ACHN (cell line): ENCODE data around the gene A3GALT2.
A peak's percentile ranks its signal among the peaks of the same experiment; 100 is the strongest.

Experiments
- DNase-seq: peaks from one replicate; pipeline ENCODE4 v3.0.0-alpha.2; 2015
- in situ Hi-C: cut with HindIII; loops from 2 replicates; pipeline ENCODE4 v1.10.0; 2017; ENCODE audit warnings: low sequenced_read_pairs, low pct_ligation_motif_present, low pct_unique_long_range_greater_than_20kb

The A3GALT2 gene

GRCh38 chr1:33337441-33337840, 16.5 kb upstream of the A3GALT2 start:
- in situ Hi-C loops: no loop called here
- DNase-seq: no peak

- no peak for DNase-seq
- in situ Hi-C loops: no loop called here
Measured at GRCh38 chr1:33336580-33336979, 15.7 kb upstream of the A3GALT2 start.

DNA sequence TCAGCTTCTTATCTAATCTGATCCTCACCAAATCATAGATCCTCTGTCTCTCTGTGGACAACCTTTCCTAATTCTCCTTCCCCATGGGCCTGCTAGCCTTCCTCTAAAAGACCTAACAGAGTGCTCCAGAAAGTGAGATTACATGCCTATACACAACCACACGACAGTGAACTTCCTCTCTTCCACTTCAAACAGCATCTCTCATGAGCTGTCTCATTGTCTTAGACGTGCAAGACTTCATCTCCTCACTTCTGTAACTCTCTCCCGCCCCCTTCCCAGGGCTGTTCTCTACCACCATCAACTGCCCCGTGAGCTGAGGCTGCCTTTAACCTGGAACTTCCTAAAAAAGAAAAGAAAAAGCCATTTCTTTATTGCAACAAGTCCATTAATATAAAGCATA, 14.1 kb upstream of the A3GALT2 start:
- in situ Hi-C loops: no loop called here
- DNase-seq: no peak

- DNase-seq: no peak
- in situ Hi-C loops: no loop called here
Measured at GRCh38 chr1:33334081-33334552, 13.2 kb upstream of the A3GALT2 start.

DNA sequence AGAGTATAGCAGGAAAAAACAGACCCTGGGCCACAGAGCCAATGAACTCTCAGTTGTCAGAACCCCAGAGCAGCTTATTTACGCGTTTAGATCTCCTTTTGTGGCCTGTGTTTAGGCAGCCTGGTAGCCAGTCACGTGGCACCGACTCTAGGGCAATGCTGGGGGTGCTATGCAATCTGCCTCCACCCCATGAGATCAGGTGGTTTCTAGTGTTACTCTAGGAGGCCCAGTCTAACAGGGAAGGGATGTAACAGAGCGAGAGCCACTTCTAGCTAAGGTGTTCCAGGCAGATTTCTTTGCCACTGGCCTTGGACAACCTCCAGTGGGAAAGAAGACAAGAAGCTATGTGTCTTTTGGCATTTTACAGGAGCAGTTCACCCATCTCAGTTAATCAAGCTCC, 12.0 kb upstream of the A3GALT2 start:
- in situ Hi-C loops: no loop called here
- DNase-seq: no peak

GRCh38 chr1:33332357-33332789, 11.5 kb upstream of the A3GALT2 start:
- in situ Hi-C loops: no loop called here
- DNase-seq: no peak

GRCh38 chr1:33331444-33332356, 10.8 kb upstream of the A3GALT2 start:
- no peak for DNase-seq

GRCh38 chr1:33330906-33331305, 10.0 kb upstream of the A3GALT2 start:
- DNase-seq: no peak
- in situ Hi-C loops: no loop called here

More at GRCh38 chr1:33331444-33332356, 10.8 kb upstream of the A3GALT2 start:
- in situ Hi-C loops: no loop called here

DNA sequence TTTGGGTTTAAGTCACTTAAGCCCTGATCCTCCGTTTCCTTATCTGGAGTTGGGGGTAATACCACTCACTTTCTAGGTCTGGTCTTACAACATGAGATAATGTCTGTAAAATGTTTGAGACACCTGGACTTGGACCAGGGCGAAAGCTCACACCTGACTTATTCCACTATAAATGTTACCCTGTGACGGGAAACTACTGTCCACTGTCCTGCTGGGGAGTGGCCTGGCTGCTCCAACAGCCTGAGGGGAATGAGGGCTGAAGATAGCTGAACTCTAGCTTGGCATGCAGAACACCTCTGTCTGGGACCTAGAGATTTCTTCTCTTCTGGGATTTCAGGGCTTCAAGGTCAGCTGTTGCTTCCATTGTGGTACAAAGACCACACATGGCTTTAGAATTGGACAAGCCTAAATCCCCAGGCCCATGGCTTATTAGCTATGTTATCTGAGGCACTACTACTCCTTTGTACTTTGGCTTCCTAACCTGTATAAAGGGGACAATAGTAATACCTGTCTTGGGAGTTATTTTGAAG, 9.5 kb upstream of the A3GALT2 start:
- in situ Hi-C loops: no loop called here
- DNase-seq: no peak

- no peak for DNase-seq
- in situ Hi-C loops: no loop called here
Measured at GRCh38 chr1:33329600-33330305, 8.9 kb upstream of the A3GALT2 start.

DNA sequence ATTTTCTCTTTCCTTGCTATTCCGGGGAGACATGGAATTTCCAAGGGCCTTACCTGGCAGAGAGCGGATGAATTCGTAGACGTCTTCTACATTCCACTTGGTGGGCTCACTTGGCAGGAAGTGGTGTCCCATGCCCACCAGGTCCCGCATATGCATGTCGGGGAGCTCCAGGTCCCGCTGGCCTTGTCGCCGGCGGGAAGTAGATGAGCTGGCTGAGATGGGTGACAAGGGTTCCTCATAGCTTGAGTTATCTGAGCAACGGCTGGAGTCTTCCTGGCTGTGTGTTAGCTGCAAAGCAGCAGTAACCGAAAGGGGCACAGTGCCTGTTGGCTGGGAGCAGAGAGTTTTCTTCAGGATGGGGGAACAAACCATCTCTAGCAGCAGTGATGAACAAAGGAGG, 7.9 kb upstream of the A3GALT2 start:
- in situ Hi-C loops: no loop called here

DNA sequence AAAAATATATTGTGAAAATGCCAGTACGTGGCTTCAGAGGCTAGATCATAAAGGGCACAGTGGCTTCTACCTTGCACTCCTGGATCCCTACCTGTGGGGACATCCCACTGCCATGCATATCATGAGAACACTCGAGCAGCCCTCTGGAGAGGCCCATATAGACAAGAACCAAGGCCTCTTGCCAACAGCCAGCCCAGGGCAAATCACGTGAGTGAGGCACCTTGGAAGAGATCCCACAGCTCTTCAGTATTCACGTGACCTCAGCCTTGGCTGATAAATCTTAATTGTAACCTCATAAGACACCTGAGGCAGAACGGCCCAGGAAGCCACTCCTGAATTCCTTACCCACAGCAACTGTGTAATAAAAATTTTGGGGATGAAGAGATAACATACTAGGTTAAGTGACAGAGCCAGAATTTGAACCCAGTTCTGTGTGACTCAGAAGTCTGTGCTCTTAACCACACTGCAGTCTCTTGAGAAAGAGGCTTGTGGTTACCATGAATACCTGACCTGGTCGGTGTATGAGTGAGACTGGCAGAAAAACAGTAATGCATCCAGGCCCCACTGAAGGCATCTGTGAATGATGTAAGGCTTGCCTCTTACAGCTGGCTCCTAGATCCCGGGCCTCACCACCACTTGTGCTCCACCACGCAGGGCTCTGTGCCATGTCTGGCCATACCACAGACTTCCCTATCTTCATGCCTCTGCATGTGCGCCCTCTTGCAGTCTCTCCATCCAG, 6.9 kb upstream of the A3GALT2 start:
- peak; percentile 60 for DNase-seq
- in situ Hi-C loops: no loop called here

More for the DNA sequence above, 7.9 kb upstream of the A3GALT2 start:
- DNase-seq: no peak

GRCh38 chr1:33326785-33327184, 5.9 kb upstream of the A3GALT2 start:
- no peak for DNase-seq
- in situ Hi-C loops: no loop called here

DNA sequence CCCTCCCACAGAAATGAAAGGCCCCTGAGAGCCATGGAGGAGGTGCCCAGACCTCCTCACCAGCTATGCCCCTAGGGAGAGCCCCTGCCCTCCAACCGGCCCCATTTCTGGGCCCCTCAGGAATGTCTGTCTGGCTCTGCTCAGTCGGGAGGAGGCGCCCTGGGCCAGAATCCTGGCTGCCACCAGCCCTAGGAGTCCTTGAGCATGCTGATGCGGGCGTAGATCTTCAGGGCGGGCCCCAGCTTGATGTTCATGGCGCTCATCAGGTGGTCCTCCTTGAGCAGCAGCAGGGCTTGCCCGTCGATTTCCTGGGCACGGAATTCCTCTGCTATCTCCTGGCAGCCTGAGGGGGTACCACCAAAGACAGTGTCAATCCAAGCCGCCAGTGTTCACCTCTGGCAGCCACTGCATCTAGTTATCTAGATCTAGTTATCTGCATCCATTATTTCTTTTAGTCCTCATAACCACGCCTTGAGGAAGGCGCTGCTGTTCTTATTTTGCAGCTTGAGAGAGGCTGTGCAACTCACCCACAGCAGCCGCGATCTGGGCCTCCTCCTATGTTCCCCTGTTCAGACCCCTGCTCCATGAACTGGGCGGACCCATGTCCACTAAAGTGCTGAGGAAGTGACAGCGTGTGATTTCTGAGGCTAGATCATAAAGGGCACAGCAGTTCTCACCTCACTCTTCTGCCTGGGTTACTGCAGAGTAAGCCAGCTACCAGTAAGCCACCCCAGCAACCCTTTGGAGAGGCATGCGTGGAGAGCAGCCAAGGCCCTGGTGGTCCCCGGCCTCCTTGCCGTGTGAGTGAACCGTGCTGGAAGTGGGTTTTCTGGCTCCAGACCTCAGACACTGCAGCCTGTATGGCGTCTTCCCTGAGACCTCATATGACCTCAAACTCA, 4.0 kb upstream of the A3GALT2 start:
- in situ Hi-C loops: no loop called here
- no peak for DNase-seq

- DNase-seq: no peak
- in situ Hi-C loops: no loop called here
Measured at GRCh38 chr1:33323663-33324477, 3.0 kb upstream of the A3GALT2 start.

- no peak for DNase-seq
- in situ Hi-C loops: no loop called here
Measured at GRCh38 chr1:33322870-33323585, 2.1 kb upstream of the A3GALT2 start.
